Central memory CD8-positive, alpha-beta T cell (primary cell): ENCODE results near the gene CYTH4.
A peak's percentile ranks its signal among the peaks of the same experiment; 100 is the strongest.
"Not testable (repeated sequence)": the region's sequence is repeated elsewhere in the genome, so short reads cannot be mapped to it uniquely, and the experiment has no call there.

Experiments
- ATAC-seq: fragments of 150-1000 bp; cut with Tn5 transposase; replicated peaks from 2 replicates; pipeline ENCODE4 v1.10.0; 2022; ENCODE audit warnings: mild to moderate bottlenecking, moderate FRiP score, moderate number of reproducible peaks; ENCODE audit not compliant: poor library complexity, severe bottlenecking; ENCODE audit errors: extremely low read depth
- DNase-seq, 2 donors: peaks; one replicate each; pipeline ENCODE4 v3.0.0; 2021; ENCODE audit warnings: low spot score in 2 of 2
- H3K27ac Mint-ChIP-seq: one replicate; pipeline ENCODE4 v1.8.0; 2022; ENCODE audit warnings: low read depth, mild to moderate bottlenecking, moderate library complexity, mixed read lengths
- H3K27me3 Mint-ChIP-seq: one replicate; pipeline ENCODE4 v1.8.0; 2022; ENCODE audit warnings: mixed read lengths
- H3K36me3 Mint-ChIP-seq: one replicate; pipeline ENCODE4 v1.8.0; 2022; ENCODE audit warnings: mild to moderate bottlenecking, moderate library complexity, mixed read lengths; ENCODE audit not compliant: insufficient read depth
- H3K4me1 Mint-ChIP-seq: one replicate; pipeline ENCODE4 v1.8.0; 2022; ENCODE audit warnings: mixed read lengths
- H3K4me3 Mint-ChIP-seq: one replicate; pipeline ENCODE4 v1.8.0; 2022; ENCODE audit warnings: mild to moderate bottlenecking, moderate library complexity, mixed read lengths
- H3K9me3 Mint-ChIP-seq: one replicate; pipeline ENCODE4 v1.8.0; 2022; ENCODE audit warnings: mixed read lengths

CYTH4 gene

GRCh38 chr22:37282385-37282677, at the start of gene CYTH4:
CYTH4 (plus strand) TSS chr22:37282508; CDS start chr22:37282570, 62 bp downstream.
- H3K4me1 Mint-ChIP-seq: peaks cover 84% of the 10 kb centered on the region
- no peaks in the 10 kb centered on the region for H3K9me3 Mint-ChIP-seq
- H3K27ac Mint-ChIP-seq: peak within 1 kb of the TSS; percentile 89
- peaks cover 24% of the 10 kb centered on the region for H3K36me3 Mint-ChIP-seq
- ATAC-seq (peak; percentile 61), DNase-seq (peak; percentile 40)
- no peaks in the 10 kb centered on the region for H3K27me3 Mint-ChIP-seq
- H3K4me3 Mint-ChIP-seq: peak within 1 kb of the TSS; percentile 92

GRCh38 chr22:37233371-37233750, 48.9 kb upstream of the CYTH4 start:
- peaks cover 80% of the 10 kb centered on the region for H3K36me3 Mint-ChIP-seq
- ATAC-seq, H3K9me3 Mint-ChIP-seq, DNase-seq, H3K27me3 Mint-ChIP-seq: not testable (repeated sequence)
- peak overlapping the region; percentile 87 for H3K4me3 Mint-ChIP-seq
- peak overlapping the region; percentile 90 for H3K27ac Mint-ChIP-seq
- peaks cover 95% of the 10 kb centered on the region for H3K4me1 Mint-ChIP-seq

- DNase-seq: no peak
- no peaks in the 10 kb centered on the region for H3K9me3 Mint-ChIP-seq
- no peak for ATAC-seq
Measured at GRCh38 chr22:37233751-37234631, 48.3 kb upstream of the CYTH4 start.

GRCh38 chr22:37234736-37235711, 47.3 kb upstream of the CYTH4 start:
- H3K27me3 Mint-ChIP-seq: no peaks in the 10 kb centered on the region
- peaks cover 76% of the 10 kb centered on the region for H3K36me3 Mint-ChIP-seq
- H3K27ac Mint-ChIP-seq: peak overlapping the region; percentile 90
- no peak for DNase-seq
- H3K4me3 Mint-ChIP-seq: peak overlapping the region; percentile 87
- peaks cover 95% of the 10 kb centered on the region for H3K4me1 Mint-ChIP-seq
- no peaks in the 10 kb centered on the region for H3K9me3 Mint-ChIP-seq
- no peak for ATAC-seq

More at GRCh38 chr22:37233751-37234631, 48.3 kb upstream of the CYTH4 start:
- Mint-ChIP-seq H3K27me3 (no peaks in the 10 kb centered on the region), H3K4me3 (peak overlapping the region; percentile 87), H3K27ac (peak overlapping the region; percentile 90), H3K36me3 (peaks cover 77% of the 10 kb centered on the region), H3K4me1 (peaks cover 95% of the 10 kb centered on the region)

GRCh38 chr22:37235897-37236607, 46.3 kb upstream of the CYTH4 start:
- ATAC-seq (no peak), DNase-seq (no peak)
- peaks cover 97% of the 10 kb centered on the region for H3K4me1 Mint-ChIP-seq
- H3K4me3 Mint-ChIP-seq: peak overlapping the region; percentile 87
- H3K36me3 Mint-ChIP-seq: peaks cover 81% of the 10 kb centered on the region
- H3K27me3 Mint-ChIP-seq: no peaks in the 10 kb centered on the region
- H3K27ac Mint-ChIP-seq: peak overlapping the region; percentile 90
- no peaks in the 10 kb centered on the region for H3K9me3 Mint-ChIP-seq

GRCh38 chr22:37237371-37238268, 44.7 kb upstream of the CYTH4 start:
- ATAC-seq (no peak), DNase-seq (no peak)
- peaks cover 76% of the 10 kb centered on the region for H3K36me3 Mint-ChIP-seq
- peak overlapping the region; percentile 90 for H3K27ac Mint-ChIP-seq
- H3K4me1 Mint-ChIP-seq: peaks cover 97% of the 10 kb centered on the region
- H3K4me3 Mint-ChIP-seq: peak overlapping the region; percentile 87
- H3K27me3 Mint-ChIP-seq: no peaks in the 10 kb centered on the region
- H3K9me3 Mint-ChIP-seq: no peaks in the 10 kb centered on the region

GRCh38 chr22:37239336-37240239, 42.7 kb upstream of the CYTH4 start:
- Mint-ChIP-seq H3K4me3 (peak overlapping the region; percentile 94), H3K9me3 (no peaks in the 10 kb centered on the region), H3K27ac (peak overlapping the region; percentile 90), H3K36me3 (peaks cover 71% of the 10 kb centered on the region), H3K27me3 (no peaks in the 10 kb centered on the region), H3K4me1 (peaks cover 96% of the 10 kb centered on the region)
- ATAC-seq (no peak), DNase-seq (no peak)

- Mint-ChIP-seq H3K36me3 (peaks cover 65% of the 10 kb centered on the region), H3K27me3 (no peaks in the 10 kb centered on the region), H3K27ac (peak overlapping the region; percentile 87), H3K4me1 (peaks cover 91% of the 10 kb centered on the region), H3K4me3 (peak overlapping the region; percentile 94), H3K9me3 (no peaks in the 10 kb centered on the region)
- DNase-seq (no peak), ATAC-seq (no peak)
Measured at GRCh38 chr22:37240240-37240940, 41.9 kb upstream of the CYTH4 start.

- H3K4me1 Mint-ChIP-seq: peaks cover 86% of the 10 kb centered on the region
- H3K27ac Mint-ChIP-seq: peak overlapping the region; percentile 87
- no peaks in the 10 kb centered on the region for H3K27me3 Mint-ChIP-seq
- H3K36me3 Mint-ChIP-seq: peaks cover 61% of the 10 kb centered on the region
- H3K9me3 Mint-ChIP-seq: no peaks in the 10 kb centered on the region
- peak overlapping the region; percentile 94 for H3K4me3 Mint-ChIP-seq
- ATAC-seq (no peak), DNase-seq (no peak)
Measured at GRCh38 chr22:37240941-37241320, 41.4 kb upstream of the CYTH4 start.

GRCh38 chr22:37241351-37242142, 40.8 kb upstream of the CYTH4 start:
- DNase-seq: no peak
- ATAC-seq: peak; percentile 28
- peaks cover 80% of the 10 kb centered on the region for H3K4me1 Mint-ChIP-seq

More at GRCh38 chr22:37241351-37242142, 40.8 kb upstream of the CYTH4 start:
- Mint-ChIP-seq H3K27ac (peak overlapping the region; percentile 87), H3K4me3 (peak overlapping the region; percentile 94), H3K27me3 (no peaks in the 10 kb centered on the region), H3K9me3 (no peaks in the 10 kb centered on the region), H3K36me3 (peaks cover 55% of the 10 kb centered on the region)
